GF-D8 (cell line): ENCODE measurements around the gene PGA4.
"Not testable (repeated sequence)": the region's sequence is repeated elsewhere in the genome, so short reads cannot be mapped to it uniquely, and the experiment has no call there.

Source experiments
- DNase-seq: peaks from one replicate; lab custom pipeline; 2025; lab: John Stamatoyannopoulos, UW

PGA4 gene

GRCh38 chr11:61222047-61222446, at the start of gene PGA4:
Gene PGA4 (plus strand): TSS chr11:61222347. CDS start chr11:61222401, 54 bp downstream.
- not testable (repeated sequence) for DNase-seq

- DNase-seq: no peak
Measured at GRCh38 chr11:61172356-61172755, 49.8 kb upstream of the PGA4 start.

GRCh38 chr11:61172888-61173287, 49.3 kb upstream of the PGA4 start:
- no peak for DNase-seq

- no peak for DNase-seq
Measured at GRCh38 chr11:61173456-61173855, 48.7 kb upstream of the PGA4 start.

- DNase-seq: no peak
Measured at GRCh38 chr11:61174273-61174672, 47.9 kb upstream of the PGA4 start.

- no peak for DNase-seq
Measured at GRCh38 chr11:61174949-61175348, 47.2 kb upstream of the PGA4 start.

GRCh38 chr11:61176446-61176845, 45.7 kb upstream of the PGA4 start:
- no peak for DNase-seq

GRCh38 chr11:61180205-61180604, 41.9 kb upstream of the PGA4 start:
- DNase-seq: not testable (repeated sequence)

GRCh38 chr11:61181489-61181888, 40.7 kb upstream of the PGA4 start:
- DNase-seq: no peak

- DNase-seq: no peak
Measured at GRCh38 chr11:61183645-61184044, 38.5 kb upstream of the PGA4 start.

GRCh38 chr11:61186504-61186903, 35.6 kb upstream of the PGA4 start:
- DNase-seq: no peak

- DNase-seq: peak; percentile 34
Measured at GRCh38 chr11:61187505-61188130, 34.5 kb upstream of the PGA4 start.

GRCh38 chr11:61189933-61190332, 32.2 kb upstream of the PGA4 start:
- DNase-seq: no peak

- DNase-seq: no peak
Measured at GRCh38 chr11:61193596-61193995, 28.6 kb upstream of the PGA4 start.

GRCh38 chr11:61194169-61194671, 27.9 kb upstream of the PGA4 start:
- DNase-seq: no peak

- DNase-seq: no peak
Measured at GRCh38 chr11:61194981-61195695, 27.0 kb upstream of the PGA4 start.

- DNase-seq: no peak
Measured at GRCh38 chr11:61195719-61196118, 26.4 kb upstream of the PGA4 start.

- no peak for DNase-seq
Measured at GRCh38 chr11:61198361-61198760, 23.8 kb upstream of the PGA4 start.

- no peak for DNase-seq
Measured at GRCh38 chr11:61198948-61199523, 23.1 kb upstream of the PGA4 start.

GRCh38 chr11:61201476-61201875, 20.7 kb upstream of the PGA4 start:
- no peak for DNase-seq

- DNase-seq: not testable (repeated sequence)
Measured at GRCh38 chr11:61202950-61203746, 19.0 kb upstream of the PGA4 start, which contains the start of gene PGA3. Gene PGA3 (plus strand): TSS chr11:61203515. CDS start chr11:61203565, 50 bp downstream.

GRCh38 chr11:61203873-61204272, 18.3 kb upstream of the PGA4 start:
- DNase-seq: not testable (repeated sequence)
